Superior temporal gyrus (tissue), 1 donor: ENCODE measurements around the gene HOXB3.

Experiments used
- DNase-seq: peaks from one replicate; pipeline ENCODE4 v3.0.0-alpha.2; 2016; ENCODE audit errors: extremely low spot score

The HOXB3 gene

DNA sequence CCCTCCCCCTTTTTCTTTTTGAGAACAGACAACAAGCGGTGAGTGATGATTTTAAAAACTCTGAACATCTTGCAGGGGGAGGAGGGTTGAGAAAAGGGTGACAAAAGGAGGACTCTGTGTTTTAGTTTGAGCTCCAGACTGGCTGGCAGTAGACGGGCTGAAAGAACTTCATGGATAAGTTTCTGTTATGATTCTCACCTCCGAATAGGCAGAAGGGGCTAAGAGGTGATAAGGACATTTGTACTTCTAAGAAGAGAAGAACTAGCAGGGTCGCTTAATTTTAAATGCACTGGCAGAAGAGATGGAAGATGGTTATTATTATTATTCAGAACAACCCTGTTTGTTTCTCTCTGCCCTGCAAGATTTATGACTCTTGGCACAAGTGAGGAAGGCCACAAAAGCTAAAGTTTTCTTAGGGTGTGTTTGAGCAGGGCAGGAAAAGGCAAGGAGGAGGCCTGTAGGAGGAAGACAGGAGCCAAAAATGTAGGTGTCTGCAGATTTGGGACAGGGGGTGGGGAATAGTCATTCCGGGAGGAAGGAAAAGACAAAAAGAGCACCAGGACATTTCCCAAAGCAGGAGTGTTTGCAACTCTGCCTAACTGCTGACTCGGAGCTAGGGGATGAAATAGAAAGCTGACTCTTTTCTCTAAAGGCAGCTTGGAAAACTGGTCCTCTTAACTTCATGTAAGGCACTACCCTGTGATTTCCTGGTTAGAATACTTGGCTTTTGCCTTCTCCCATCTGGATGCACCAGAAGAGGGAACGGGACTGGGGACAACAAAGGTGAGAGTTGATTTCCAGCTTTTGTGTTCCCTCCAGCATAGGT, 33.3 kb downstream of the HOXB3 start:
- no peak for DNase-seq

DNA sequence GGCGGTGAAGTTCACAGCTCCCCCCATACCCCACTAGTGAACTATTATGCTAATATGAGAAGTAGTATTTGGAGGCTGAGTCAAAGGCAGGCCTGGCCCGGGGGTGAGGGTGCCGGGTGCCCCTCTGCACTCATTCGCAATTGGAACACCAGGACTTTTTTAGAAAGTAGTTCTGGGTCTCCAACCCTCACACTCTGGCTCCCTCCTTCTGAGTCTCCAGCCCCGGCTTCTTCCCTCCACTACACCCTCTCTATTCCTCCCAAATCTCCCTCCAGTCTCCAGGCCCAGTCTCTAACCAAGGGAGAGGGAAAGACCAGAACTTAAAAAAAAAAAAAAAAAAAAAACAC, 33.8 kb downstream of the HOXB3 start:
- no peak for DNase-seq

DNA sequence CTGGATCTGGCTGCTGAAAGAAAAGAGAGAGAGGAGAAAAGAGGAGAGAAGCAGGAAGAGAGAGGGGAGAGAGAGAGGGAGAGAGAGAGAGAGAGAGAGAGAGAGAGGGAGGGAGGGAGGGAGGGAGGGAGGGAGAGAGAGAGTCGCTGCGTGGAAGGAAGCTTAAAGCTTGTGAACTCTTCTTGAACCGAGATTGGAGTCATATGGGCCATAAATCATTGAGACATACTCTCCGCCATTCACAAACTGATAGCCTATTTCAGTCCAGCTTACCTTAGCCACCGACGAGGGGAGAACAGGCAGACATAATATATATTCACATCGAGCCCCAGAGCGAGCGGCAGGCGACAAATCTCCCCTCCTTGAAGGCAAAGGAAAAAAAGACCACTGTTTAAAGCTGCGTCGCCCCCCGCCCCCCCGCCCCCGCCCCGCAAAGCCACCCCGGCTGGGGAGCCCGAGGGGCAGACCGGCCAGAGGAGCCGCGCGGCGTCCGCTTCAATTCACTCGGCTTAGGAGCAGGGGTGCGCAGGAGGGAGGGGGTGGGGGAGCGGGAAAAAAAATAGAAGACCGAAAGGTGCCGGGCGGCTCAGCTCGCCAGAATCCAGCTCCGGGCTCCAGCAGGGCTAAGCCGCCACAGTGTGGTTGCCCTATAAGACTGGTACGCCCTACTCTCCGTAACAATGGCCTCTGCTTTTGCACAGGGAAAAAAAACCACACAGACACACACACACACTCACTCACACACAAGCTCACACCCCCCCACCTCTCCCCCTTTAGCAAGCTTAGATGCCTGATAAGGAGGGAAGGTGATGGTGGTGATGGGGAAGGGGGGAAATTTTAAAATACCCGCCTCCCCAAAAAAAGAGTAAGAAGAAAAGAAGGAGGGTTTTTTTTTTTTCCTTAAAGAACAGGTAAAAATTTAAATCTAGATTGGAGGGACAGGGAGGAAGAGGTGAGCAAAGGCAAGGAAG, 34.5 kb downstream of the HOXB3 start:
- DNase-seq = no peak

DNA sequence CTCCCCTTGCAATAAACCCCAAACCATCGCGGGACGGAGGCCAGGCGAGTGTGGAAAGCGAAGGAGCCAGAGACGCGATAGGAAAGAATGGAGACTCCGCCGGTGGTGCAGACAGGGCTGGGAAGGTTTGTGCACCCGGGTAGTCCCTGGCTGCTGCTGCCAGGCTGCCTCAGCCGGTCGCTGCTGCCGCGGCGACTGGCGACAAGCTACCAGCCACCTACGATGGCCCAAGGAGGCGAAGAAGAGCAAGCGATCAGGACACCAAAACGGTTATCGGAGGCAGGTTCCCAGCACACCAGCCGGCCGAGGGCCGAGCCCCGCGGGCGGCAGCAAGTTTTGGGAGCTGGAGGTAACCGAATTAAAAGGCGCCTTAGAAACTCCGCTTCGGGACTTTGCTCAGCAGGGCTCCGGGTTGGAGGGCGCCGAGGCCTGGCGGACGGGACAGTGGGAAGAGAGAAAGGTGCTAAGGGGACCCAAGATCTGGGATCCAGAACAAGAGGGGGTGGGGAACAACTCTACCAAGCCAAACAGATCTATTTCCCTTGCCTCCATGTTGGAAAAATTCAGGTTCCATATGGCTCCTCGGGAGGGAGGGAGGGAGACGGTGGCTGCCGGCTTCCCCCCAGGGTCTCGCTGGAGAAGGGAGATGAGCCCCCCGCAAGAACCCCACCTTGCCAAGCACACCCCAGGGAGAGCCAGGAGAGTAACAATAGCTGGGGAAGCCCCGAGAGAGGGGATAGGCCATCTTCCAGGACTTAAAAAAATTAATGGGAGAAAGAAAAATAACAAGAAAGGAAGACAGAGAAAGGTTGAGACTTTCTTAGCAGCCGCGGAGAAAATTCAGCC, 35.4 kb downstream of the HOXB3 start:
- no peak for DNase-seq

DNA sequence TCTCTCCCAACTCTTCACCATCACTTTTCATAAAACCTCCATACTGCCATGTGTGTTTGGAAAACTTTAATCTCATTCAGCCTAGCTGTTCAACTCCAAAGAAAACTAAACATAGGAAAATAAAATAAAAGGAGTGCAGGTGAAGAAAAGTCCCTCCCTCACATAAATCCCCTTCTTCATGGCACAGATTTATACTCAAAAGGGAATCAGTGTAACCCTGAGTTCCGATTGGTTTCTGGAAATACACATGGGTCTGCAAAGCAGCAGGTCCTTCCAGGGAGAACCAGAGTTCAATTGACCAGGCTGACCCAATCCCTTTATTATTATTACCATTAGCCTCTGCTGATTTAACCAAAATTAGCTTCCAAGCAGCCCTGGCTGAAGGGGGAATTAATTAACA, 36.2 kb downstream of the HOXB3 start:
- DNase-seq = no peak

DNA sequence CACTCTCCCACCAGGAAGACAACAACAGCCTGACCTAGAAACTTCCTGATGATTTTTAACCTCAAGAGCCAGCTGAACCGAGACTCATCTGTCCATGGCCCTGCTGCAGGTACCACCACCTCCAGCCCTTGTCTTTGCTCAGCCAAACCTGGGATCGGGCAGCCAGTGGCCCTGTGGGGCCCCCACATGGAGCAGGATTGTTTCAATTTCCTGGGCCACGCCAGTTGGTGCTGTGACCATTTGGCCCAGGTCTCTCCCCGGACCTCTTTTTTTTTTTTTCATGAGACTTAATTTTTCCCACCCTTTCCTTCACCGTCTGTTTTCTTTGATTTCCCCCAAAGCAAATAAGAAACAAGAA, 36.9 kb downstream of the HOXB3 start:
- DNase-seq = no peak

DNA sequence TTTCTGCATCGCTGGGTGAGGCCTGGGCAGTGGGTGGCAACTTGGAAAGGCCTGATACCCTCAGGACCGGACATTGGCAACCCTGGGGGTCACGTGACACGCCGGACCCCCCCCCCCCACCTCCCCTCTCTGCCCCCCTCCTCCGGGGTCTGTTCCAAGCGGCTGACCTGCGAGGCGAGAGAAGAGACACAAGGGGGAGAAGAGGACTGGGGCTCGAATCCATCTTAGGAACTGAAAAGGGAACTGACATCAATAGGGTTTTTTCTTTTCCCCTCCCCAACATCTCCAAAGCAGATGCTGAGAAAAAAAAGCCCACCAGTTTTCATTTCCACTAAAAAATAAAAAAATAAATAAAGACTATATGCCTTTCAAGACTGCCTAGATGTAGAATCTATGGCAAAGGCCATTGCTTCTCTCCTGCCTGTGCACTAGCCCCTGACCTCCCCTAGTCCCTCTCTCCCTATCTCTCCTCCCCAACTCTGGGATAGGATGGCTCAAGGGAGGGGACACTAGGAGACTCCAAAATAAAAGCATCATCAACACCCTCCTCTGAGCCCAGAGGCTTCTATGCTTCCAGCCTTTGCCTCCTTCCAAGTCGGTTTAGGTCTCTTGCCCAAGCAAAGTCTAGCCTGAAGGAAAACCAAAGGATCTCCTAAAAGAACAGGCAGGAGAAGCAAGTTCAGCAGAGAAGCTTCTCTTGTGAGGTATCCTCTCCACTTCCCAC, 37.4 kb downstream of the HOXB3 start:
- no peak for DNase-seq

DNA sequence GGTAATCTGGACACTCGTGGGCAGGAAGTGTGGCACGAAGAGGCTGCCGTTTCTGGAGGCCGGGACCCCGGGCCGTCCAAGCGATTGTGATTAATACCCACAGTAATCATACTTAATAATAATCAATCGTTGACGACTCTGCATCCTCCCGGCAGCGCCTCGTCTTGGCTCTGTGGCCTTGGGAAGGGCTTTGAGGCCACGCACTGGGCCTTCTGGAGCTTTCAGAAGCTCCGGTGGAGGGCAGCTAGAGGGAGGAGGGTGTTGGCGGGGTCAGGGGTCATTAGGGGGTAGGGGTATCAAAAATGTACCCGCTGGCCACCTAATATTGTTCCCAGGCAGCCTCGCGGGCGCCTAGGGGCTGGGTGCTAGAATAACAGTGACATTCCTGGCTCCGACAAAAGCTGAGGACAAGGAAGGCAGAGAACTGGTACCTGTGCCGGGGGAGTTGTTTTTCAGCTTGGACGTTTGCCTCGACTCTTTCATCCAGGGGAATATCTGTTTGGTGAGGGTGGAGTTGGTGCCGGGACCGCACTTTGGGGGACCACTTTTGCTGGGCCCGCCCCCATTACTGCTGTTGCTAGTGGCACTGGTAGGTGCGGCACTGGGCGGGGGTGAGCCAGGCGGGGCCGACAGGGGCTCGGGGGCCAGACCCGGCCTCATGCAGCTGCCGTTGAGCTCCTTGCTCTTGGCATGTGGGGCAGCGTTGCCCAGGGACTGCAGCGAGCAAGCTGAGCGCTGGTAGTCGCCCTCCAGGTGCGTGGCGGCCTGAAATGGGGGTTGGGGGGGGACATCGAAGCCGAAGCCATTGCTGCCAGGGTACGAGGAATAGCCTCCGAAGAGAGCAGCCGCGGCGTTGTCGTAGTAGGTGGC, 38.2 kb downstream of the HOXB3 start:
- no peak for DNase-seq

DNA sequence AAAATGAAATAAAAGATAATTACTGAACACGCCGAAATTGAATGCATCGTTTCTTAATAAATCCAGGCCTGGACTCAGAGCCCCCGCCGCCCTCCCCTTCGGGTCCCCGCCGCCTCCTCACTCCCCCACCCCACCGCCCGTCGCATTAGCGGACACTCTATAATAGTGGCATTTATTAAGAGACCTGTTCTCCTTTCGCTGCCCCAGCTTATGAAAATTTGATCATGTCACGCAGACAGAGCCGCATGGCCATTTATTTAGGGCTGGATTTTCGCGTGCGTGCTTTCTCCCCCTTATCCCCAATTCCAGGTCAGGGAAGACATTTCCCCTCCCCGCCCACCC, 38.9 kb downstream of the HOXB3 start:
- DNase-seq = no peak

DNA sequence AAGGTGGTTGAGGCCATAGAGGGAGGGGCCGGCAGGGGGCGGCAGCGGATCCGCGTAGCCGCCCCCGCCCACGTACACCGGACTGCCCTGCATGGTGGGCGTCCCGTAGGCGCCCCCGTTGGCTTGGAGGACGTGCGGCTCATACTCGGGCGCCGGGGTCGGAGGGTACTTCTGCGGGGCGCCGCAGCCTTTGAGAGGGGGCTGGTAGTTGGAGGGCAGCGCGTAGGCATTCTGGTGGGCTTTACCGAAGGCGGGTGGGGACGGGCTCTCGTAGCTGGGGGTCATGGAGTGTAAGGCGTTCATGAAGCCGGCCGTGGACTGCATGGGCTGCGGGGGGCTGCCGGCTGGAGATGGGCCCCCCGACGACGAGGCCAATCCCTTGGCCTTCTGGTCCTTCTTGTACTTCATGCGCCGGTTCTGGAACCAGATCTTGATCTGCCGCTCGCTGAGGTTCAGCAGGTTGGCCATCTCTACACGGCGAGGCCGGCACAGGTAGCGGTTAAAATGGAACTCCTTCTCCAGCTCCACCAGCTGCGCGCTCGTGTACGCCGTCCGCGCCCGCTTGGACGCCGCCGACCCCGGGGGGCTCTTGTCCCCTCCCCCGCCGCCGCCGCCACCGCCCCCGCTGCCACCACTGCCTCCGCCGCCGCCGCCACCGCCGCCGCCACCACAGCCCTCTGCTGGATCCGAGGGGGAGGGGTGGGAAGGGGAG, 39.4 kb downstream of the HOXB3 start:
- DNase-seq = no peak

DNA sequence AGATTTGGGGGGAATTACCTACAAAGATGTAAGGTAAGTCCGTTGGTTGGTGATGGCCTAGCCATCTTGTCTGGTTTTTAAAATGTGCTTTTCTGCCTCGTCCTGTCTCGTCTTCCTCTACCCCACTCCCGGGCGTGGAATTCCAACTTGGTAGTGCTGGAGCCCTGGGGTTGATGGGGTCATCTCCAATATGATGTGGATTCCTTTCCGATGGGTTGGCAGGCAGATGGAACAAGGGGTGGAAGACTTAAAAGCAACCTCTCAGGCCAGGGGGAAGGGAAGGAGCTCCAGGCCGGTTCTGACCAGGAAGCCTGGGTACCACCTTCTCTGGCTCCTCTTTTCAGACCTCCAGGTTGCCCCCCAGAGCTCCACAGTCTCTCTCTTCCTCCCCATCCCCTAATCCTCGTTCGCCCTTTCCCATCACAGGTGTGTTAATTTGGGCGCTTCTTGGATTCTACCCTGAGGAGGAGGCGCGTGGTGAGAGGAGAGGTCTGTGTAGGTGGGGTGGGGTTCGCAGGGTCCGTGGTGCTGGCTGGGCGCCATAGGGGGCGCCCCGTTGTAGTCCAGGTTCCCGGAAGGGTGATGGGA, 40.0 kb downstream of the HOXB3 start:
- DNase-seq = no peak

DNA sequence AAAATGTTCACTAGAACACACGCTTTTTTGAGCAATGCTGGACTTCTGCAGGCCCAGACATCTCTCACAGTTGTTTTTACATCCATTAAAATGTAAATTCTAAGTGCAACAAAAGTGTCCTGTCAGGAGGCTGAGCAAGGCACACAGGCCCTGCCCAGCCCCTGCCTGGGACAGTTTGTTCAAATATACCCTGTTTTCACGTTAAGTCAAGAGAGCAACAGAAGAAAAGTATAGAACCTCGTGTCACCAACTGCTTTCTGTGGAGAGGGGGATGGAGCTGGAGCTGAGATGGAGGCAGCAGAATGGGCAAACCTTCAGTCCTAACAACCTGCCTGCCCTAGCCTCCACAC, 40.8 kb downstream of the HOXB3 start:
- no peak for DNase-seq

DNA sequence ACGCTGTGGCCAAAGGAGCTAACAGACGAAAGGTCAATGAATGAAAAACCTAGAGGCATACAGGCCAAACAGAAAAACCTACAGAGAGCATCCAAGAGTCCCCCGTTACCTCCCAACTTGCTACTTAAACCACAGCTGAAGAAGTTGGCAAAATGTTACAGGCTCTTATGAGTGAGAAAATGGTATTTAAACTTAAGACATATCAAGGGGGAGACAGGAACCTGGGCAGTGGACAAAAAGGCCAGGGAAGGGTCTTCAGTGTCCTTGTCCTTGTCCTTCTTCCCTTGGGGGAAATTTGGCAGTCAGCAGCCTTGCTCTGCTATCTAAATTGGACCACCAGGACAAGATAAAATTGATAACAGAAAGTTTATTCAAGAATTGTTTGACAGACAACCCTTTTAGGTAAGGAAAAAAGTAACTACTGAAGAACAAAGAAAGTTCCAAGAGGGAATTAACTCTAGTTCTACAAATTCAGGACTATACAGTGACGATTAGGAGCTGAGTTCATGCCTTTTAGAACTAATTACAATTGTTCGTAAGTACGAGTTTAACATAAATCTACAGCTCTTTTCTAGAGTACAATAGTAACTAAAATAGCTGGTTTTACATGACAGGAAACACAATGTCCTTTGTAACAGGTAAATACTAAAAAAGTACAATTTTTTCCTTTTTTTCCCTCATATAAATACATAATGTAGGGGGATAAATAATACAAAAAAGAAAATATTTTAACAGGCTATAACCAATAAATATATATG, 41.3 kb downstream of the HOXB3 start:
- no peak for DNase-seq

DNA sequence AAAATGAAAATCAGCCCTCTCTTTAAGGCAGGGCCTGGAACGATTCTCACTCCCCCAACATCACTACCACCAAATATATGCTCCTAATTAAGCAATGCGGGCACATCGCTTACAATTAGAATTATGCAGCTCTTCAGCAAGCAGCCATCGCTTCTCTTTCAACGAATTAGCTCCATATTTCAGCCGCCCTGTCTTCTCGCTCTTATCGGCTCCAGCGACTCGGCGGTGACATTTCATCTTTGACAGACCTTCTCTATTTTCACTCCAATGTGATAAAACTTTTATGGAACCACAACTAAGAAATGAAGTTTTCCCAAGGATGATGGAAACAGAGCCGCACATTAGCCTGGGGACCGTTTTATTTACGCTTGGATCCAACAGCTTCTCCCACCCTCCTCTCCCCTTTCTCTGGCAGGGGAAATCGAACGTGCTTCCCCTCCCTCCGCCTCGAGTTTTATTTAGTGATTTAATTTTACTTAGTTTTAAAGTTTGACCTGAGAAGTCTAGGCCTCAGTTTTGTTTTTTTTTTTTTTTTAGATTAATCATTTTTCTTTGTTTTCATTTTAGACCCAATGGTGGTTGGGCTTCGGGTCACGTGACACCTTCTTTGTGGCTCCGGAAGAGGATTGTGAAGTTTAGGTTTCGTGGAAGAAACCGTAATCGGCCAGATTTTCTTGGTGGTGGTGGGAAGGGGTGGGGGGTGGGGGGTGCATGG, 42.1 kb downstream of the HOXB3 start:
- DNase-seq = no peak

DNA sequence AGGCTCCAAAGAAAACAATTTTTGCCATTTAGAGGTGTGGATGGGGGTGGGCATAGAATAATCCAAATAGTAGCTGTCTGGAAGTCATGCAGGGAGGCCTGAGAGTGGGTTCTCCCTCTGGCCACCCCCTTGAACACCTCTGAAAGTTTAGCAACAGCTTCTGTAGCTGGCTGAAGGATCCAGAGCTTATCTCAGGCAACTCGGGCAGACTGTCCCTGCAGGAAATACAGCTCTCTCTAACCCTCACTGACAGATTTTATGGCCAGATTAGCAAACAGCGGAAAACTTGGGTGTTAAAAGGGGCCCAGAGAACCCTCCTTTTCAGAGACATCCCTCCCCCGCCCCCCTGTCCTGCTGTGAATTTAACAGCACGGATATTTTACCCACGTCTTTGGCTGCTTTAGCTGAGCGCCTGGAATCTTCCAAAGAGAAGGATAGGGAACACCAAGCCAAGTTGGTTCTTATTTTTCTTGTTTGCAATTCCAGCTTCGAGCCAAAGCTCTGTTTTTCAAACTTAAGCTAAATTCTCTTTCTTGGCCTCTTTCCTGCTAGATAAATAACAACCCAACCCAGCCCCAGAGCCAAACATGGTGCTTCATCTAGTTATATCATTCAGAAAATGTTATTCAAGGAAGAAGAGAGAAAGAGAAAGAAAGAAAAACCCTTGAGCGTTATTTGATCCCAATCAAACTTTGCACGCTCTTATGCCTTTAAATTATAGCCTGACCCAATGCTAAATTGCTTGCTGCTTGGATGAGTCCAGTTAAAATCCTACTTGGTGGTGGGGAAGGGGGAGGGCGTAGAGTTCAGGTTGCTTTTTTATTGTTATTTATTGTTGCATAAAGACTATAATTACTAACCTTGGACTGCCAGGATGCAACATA, 42.9 kb downstream of the HOXB3 start:
- no peak for DNase-seq

DNA sequence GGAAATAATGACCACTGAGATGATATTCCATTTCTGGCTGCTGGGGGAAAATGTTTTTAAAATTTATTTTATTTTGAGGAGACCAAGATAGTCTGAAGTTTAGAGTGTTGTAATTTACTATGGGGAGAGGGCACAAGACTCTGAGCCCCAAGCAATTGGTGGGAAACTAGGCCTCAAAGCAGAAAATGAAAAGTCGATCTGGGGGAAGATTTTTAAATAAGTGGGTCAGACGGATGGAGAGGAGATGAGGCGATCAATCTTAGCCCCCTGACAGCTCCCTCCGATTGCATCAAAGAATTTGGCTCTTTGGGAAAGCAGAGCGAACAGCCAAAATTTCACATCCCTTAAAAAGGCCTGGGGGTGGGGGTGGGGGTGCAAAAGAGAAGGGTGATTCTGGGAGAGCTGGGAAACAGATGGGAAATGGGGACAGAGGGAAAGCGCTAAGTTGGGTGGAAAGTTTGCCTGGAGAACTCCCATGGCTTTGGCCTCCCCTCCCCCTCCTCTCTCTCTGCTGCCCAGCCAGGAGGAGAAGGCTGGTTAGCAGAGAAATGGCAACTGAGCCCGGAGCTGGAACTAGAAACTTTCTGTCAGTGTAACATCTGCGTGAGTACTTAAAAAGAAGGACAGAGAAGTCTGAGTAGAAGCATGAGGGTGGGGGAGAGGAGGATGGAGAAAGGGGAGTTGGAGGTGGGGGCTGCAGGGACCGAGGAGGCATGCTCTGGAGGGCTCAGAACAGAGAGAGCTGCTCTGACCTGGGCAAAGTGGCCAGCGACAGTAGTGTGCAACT, 43.7 kb downstream of the HOXB3 start:
- no peak for DNase-seq
